Endothelial cell (in vitro differentiated cells): ENCODE results near the gene ZNF697. TPM values are rescaled to one million over a fixed set of nuclear protein-coding genes. Genes with fewer than 3 reads are reported as not detected.

Source experiments
- DNase-seq: peaks from one replicate; pipeline ENCODE4 v3.0.0; 2021; ENCODE audit warnings: low spot score
- H3K27ac Mint-ChIP-seq: one replicate; pipeline ENCODE4 v1.8.0; 2021; ENCODE audit warnings: mixed read lengths, inconsistent platforms; ENCODE audit not compliant: unreplicated experiment
- H3K27me3 Mint-ChIP-seq: one replicate; pipeline ENCODE4 v1.8.0; 2021; ENCODE audit warnings: mild to moderate bottlenecking, moderate library complexity, mixed read lengths, inconsistent platforms; ENCODE audit not compliant: unreplicated experiment
- H3K36me3 Mint-ChIP-seq: one replicate; pipeline ENCODE4 v1.8.0; 2021; ENCODE audit warnings: mild to moderate bottlenecking, low read depth, mixed read lengths, inconsistent platforms; ENCODE audit not compliant: unreplicated experiment
- H3K4me1 Mint-ChIP-seq: one replicate; pipeline ENCODE4 v1.8.0; 2021; ENCODE audit warnings: mild to moderate bottlenecking, mixed read lengths, inconsistent platforms; ENCODE audit not compliant: unreplicated experiment
- H3K4me3 Mint-ChIP-seq: one replicate; pipeline ENCODE4 v1.8.0; 2021; ENCODE audit warnings: mild to moderate bottlenecking, mixed read lengths, inconsistent platforms; ENCODE audit not compliant: unreplicated experiment
- H3K9me3 Mint-ChIP-seq: one replicate; pipeline ENCODE4 v1.8.0; 2021; ENCODE audit warnings: mixed read lengths, inconsistent platforms; ENCODE audit not compliant: unreplicated experiment
- total RNA-seq: library from RNA; stranded (reverse); fragmentation: NEBNext Ultra II Directional; extraction: Animal tissue kit (Norgen Biotek cat#: 25700); gene quantifications from one replicate; pipeline ENCODE4 v1.2.1, GENCODE V29; 2021; ENCODE audit not compliant: unreplicated experiment
- TF ChIP-seq, protein P1 (sequence below): fragments of 200-600 bp; sonication (generic); IDR thresholded peaks from one replicate; pipeline ENCODE4 v1.5.0; 2021; ENCODE audit warnings: antibody characterized with exemption; ENCODE audit not compliant: unreplicated experiment

Gene ZNF697
- total RNA-seq, 1 donor from 2014 or later: 13.3 TPM

DNA sequence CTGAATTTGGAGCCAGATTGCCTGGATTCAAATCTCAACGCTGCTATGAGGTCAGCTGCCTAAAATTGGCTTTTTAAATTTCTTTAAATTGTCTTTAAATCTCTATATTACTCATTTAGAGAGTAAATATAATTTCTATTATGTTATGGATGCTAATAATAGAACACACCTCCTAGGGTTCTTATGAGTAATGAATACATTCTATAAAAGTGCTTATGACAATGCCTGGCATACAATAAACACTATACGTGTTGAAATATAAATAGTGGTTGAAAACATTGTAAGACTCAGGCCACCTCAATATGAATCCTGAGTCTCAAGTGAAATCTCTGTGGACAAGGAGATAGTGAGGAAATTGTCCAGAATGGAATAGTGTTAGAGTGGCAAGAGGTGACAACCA lies 32.7 kb upstream of the ZNF697 start:
- no peaks in the 10 kb centered on the region for H3K9me3 Mint-ChIP-seq
- no peak for DNase-seq
- H3K4me1 Mint-ChIP-seq: peaks cover 2% of the 10 kb centered on the region
- H3K27ac Mint-ChIP-seq: no peak overlapping the region
- no peak overlapping the region for H3K4me3 Mint-ChIP-seq
- no peaks in the 10 kb centered on the region for H3K27me3 Mint-ChIP-seq
- TF ChIP-seq, protein P1, sequence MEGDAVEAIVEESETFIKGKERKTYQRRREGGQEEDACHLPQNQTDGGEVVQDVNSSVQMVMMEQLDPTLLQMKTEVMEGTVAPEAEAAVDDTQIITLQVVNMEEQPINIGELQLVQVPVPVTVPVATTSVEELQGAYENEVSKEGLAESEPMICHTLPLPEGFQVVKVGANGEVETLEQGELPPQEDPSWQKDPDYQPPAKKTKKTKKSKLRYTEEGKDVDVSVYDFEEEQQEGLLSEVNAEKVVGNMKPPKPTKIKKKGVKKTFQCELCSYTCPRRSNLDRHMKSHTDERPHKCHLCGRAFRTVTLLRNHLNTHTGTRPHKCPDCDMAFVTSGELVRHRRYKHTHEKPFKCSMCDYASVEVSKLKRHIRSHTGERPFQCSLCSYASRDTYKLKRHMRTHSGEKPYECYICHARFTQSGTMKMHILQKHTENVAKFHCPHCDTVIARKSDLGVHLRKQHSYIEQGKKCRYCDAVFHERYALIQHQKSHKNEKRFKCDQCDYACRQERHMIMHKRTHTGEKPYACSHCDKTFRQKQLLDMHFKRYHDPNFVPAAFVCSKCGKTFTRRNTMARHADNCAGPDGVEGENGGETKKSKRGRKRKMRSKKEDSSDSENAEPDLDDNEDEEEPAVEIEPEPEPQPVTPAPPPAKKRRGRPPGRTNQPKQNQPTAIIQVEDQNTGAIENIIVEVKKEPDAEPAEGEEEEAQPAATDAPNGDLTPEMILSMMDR: no peak
- H3K36me3 Mint-ChIP-seq: no peaks in the 10 kb centered on the region

DNA sequence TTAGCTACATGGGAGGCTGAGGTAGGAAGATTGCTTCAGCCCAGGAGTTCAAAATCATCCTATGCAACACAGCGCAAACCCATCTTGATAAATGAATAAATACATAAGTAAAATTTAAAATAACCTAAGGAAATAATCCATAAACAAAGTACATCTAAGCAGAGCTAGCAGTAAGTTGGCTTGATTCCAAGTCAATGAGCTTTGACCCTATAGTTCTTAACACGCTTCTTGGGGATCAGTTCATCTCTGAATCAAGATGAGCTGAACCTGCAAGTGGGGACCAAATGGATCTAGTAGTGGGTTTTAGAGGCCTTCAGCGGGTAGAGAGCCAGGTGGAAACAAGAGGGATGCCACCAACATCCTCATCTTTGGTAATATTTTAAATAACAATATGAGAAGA lies 32.1 kb upstream of the ZNF697 start:
- H3K27ac Mint-ChIP-seq: no peak overlapping the region
- TF ChIP-seq, protein P1: no peak
- H3K36me3 Mint-ChIP-seq: no peaks in the 10 kb centered on the region
- no peak overlapping the region for H3K4me3 Mint-ChIP-seq
- no peak for DNase-seq
- no peaks in the 10 kb centered on the region for H3K27me3 Mint-ChIP-seq
- no peaks in the 10 kb centered on the region for H3K9me3 Mint-ChIP-seq
- H3K4me1 Mint-ChIP-seq: peaks cover 7% of the 10 kb centered on the region

DNA sequence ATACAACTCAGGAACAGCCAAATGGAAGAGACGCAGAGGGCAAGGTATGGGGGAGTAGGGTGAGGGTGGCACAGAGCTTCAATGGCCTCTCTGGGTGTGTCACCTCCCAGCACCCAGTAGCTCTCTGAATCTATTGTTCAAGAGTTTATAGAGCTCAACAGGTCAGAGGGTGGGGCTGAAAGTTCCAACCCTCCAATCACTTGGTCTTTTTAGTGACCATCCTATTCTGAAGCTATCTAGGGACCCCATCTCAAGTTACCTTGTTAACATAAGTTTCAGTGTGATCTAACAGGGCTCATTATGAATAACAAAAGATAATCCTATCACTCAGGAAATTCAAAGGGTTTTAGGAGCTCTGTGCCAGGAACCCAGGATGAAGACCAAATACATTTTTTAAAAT lies 31.2 kb upstream of the ZNF697 start:
- Mint-ChIP-seq H3K27ac (no peak overlapping the region), H3K36me3 (no peaks in the 10 kb centered on the region), H3K4me1 (peaks cover 13% of the 10 kb centered on the region), H3K27me3 (no peaks in the 10 kb centered on the region), H3K4me3 (no peak overlapping the region), H3K9me3 (no peaks in the 10 kb centered on the region)
- no peak for DNase-seq
- TF ChIP-seq, protein P1: no peak

DNA sequence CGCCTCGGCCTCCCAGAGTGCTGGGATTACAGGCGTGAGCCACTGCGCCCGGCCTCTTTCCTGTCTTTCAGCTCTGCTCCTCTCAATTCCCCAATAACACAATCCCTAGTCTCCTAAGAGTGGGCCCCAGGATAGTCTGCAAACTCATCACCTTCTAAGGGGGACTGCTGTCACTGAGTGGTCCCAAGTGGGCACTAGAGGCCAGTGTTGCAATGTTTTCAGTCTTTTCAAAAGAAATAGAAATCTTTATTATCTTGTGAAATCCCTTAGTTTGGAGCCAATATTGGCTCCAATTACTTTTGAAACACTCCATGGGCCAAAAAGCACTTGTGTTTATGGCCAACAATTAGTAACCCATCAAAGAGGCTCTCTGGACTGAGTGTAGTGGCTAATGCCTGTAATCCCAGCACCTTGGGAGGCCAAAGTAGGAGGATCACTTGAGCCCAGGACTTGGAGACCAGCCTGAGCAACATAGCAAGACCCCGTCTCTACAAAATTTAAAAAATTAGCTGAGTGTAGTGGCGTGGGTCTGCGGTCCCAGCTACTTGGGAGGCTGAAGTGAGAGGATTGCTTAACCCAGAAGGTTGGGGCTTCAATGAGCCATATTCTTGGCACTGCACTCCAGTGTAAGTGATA lies 28.6 kb upstream of the ZNF697 start:
- no peaks in the 10 kb centered on the region for H3K36me3 Mint-ChIP-seq
- H3K27me3 Mint-ChIP-seq: peaks cover 2% of the 10 kb centered on the region
- TF ChIP-seq, protein P1: no peak
- no peak overlapping the region for H3K27ac Mint-ChIP-seq
- peaks cover 32% of the 10 kb centered on the region for H3K4me1 Mint-ChIP-seq
- no peak for DNase-seq
- no peaks in the 10 kb centered on the region for H3K9me3 Mint-ChIP-seq
- H3K4me3 Mint-ChIP-seq: no peak overlapping the region
